Measurements from ENCODE around the gene CBARP. TPM values are rescaled to one million over a fixed set of nuclear protein-coding genes. Genes with fewer than 3 reads are reported as not detected.

Gene CBARP
- total and polyA plus RNA-seq, 2 of the 13 experiments (the other 11 are each of a cell fraction or from before 2014, with no cell fraction given), result 1.2 to 1.4 TPM

- no peak for TF ChIP-seq EZH2 (conservative IDR thresholded peaks at IDR 0.05; ENCODE audit: low read depth, low read length)
- 0 out of 2 replicates have a peak, but pooled peaks have one; percentile 10 for TF ChIP-seq ZNF274 (CRISPR knock-in tag; IDR thresholded peaks at IDR 0.05)
- no peak for TF ChIP-seq ZNF629 (CRISPR knock-in tag; conservative IDR thresholded peaks at IDR 0.05)
- peak; percentile 42; the same call in 1 of the 2 replicates for TF ChIP-seq ZNF639 (CRISPR knock-in tag; conservative IDR thresholded peaks at IDR 0.05)
- no peak for TF ChIP-seq ZNF256 (CRISPR knock-in tag; conservative IDR thresholded peaks at IDR 0.05)
- peak; percentile 72; the same call in 1 of the 2 replicates for TF ChIP-seq ZNF788 (CRISPR knock-in tag; IDR thresholded peaks at IDR 0.05; ENCODE audit: borderline replicate concordance)
- no peak for TF ChIP-seq HNRNPUL1 (IDR thresholded peaks at IDR 0.05; ENCODE audit: low read depth, low read length)
- peak; percentile 90 for TF ChIP-seq ARNT2 (CRISPR knock-in tag; IDR thresholded peaks at IDR 0.05; ENCODE audit: low read depth)
- 0 out of 2 replicates have a peak, but pooled peaks have one; percentile 27 for TF ChIP-seq PHF8 (CRISPR knock-in tag; IDR thresholded peaks at IDR 0.05)
- TF ChIP-seq, protein P1, sequence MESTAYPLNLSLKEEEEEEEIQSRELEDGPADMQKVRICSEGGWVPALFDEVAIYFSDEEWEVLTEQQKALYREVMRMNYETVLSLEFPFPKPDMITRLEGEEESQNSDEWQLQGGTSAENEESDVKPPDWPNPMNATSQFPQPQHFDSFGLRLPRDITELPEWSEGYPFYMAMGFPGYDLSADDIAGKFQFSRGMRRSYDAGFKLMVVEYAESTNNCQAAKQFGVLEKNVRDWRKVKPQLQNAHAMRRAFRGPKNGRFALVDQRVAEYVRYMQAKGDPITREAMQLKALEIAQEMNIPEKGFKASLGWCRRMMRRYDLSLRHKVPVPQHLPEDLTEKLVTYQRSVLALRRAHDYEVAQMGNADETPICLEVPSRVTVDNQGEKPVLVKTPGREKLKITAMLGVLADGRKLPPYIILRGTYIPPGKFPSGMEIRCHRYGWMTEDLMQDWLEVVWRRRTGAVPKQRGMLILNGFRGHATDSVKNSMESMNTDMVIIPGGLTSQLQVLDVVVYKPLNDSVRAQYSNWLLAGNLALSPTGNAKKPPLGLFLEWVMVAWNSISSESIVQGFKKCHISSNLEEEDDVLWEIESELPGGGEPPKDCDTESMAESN (CRISPR knock-in tag; conservative IDR thresholded peaks at IDR 0.05), result peak; percentile 86
- no peak for TF ChIP-seq ZNF570 (CRISPR knock-in tag; IDR thresholded peaks at IDR 0.05; ENCODE audit: borderline replicate concordance)
- TF ChIP-seq NFIB (CRISPR knock-in tag; IDR thresholded peaks at IDR 0.05; ENCODE audit: borderline replicate concordance), result peak; percentile 74; the same call in 1 of the 2 replicates
- no peak for TF ChIP-seq ZBTB49 (CRISPR knock-in tag; IDR thresholded peaks at IDR 0.05; ENCODE audit: borderline replicate concordance)
- no peak for TF ChIP-seq ZBTB43 (CRISPR knock-in tag; conservative IDR thresholded peaks at IDR 0.05)
- no peak for TF ChIP-seq MAFK (conservative IDR thresholded peaks at IDR 0.05 in 1 of 2, IDR thresholded peaks at IDR 0.05 in 1 of 2; ENCODE audit: low read length in 2 of 2)
- TF ChIP-seq MTA3 (CRISPR knock-in tag; IDR thresholded peaks at IDR 0.05), result no peak
- TF ChIP-seq KDM5B (CRISPR knock-in tag; IDR thresholded peaks at IDR 0.05; ENCODE audit: borderline replicate concordance), result no peak
- no peak for TF ChIP-seq NFYC (CRISPR knock-in tag; IDR thresholded peaks at IDR 0.05)
- 0 out of 2 replicates have a peak, but pooled peaks have one; percentile 9 for TF ChIP-seq ZNF891 (CRISPR knock-in tag; IDR thresholded peaks at IDR 0.05)
- 0 out of 2 replicates have a peak, but pooled peaks have one; percentile 11 for TF ChIP-seq KLF11 (CRISPR knock-in tag; IDR thresholded peaks at IDR 0.05)
- peak; percentile 55; the same call in 1 of the 2 replicates for TF ChIP-seq TAF1 (CRISPR knock-in tag; IDR thresholded peaks at IDR 0.05)
- TF ChIP-seq IRF2 (CRISPR knock-in tag; IDR thresholded peaks at IDR 0.05), result no peak
- no peak for TF ChIP-seq NKX3-1 (CRISPR knock-in tag; IDR thresholded peaks at IDR 0.05)
- no peak for TF ChIP-seq ZNF282 (IDR thresholded peaks at IDR 0.05; ENCODE audit: partially characterized antibody)
Measured at GRCh38 chr19:1269478-1270212, 31.8 kb upstream of the CBARP start (continued).
